Neuronal stem cell (in vitro differentiated cells): ENCODE measurements around the gene TMEM192.
A peak's percentile ranks its signal among the peaks of the same experiment; 100 is the strongest.

Experiments used
- DNase-seq: peaks from one replicate; pipeline ENCODE4 v3.0.0-alpha.2; 2013; ENCODE audit warnings: low spot score
- H2AFZ ChIP-seq: one replicate; pipeline ENCODE4 v1.6.1; 2013; ENCODE audit warnings: mild to moderate bottlenecking, low read length, inconsistent platforms
- H2AK5ac ChIP-seq: 2 replicates; pipeline ENCODE4 v1.6.1; 2013; ENCODE audit warnings: low read depth, mild to moderate bottlenecking, inconsistent platforms, low read length, moderate library complexity, mixed read lengths
- H2BK120ac ChIP-seq: 2 replicates; pipeline ENCODE4 v1.6.1; 2013; ENCODE audit warnings: low read depth, mild to moderate bottlenecking, inconsistent platforms, low read length, moderate library complexity, mixed read lengths
- H2BK12ac ChIP-seq: one replicate; pipeline ENCODE4 v1.6.1; 2013; ENCODE audit warnings: low read length, inconsistent platforms
- H2BK15ac ChIP-seq: 2 replicates; pipeline ENCODE4 v1.6.1; 2013; ENCODE audit warnings: mild to moderate bottlenecking, low read length, inconsistent platforms, mixed read lengths
- H2BK5ac ChIP-seq: one replicate; pipeline ENCODE4 v1.6.1; 2013; ENCODE audit warnings: inconsistent platforms, mild to moderate bottlenecking, low read length, moderate library complexity
- H3K14ac ChIP-seq: one replicate; pipeline ENCODE4 v1.6.1; 2013; ENCODE audit warnings: low read length, inconsistent platforms
- H3K18ac ChIP-seq: 2 replicates; pipeline ENCODE4 v1.6.1; 2013; ENCODE audit warnings: low read length, inconsistent platforms
- H3K23ac ChIP-seq: 2 replicates; pipeline ENCODE4 v1.6.1; 2013; ENCODE audit warnings: low read depth, mild to moderate bottlenecking, mixed read lengths, low read length, inconsistent platforms; ENCODE audit not compliant: poor library complexity
- H3K27ac ChIP-seq: replicated peaks from 3 replicates; pipeline ENCODE4 v1.5.1; 2013; ENCODE audit warnings: low read length, inconsistent platforms
- H3K27me3 ChIP-seq, 3 experiments: 2 replicates each; pipeline ENCODE4 v1.6.1; 2013; ENCODE audit warnings: low read length in 3 of 3, mild to moderate bottlenecking in 2 of 3, inconsistent platforms in 1 of 3, low read depth in 1 of 3, mixed read lengths in 1 of 3, moderate library complexity in 1 of 3; ENCODE audit not compliant: control insufficient read depth in 3 of 3, insufficient read depth in 3 of 3
- H3K36me3 ChIP-seq, 2 donors: replicated peaks in 1 of 2; 2 replicates each; pipeline ENCODE4 v1.6.1; 2013; ENCODE audit warnings: low read length in 2 of 2; ENCODE audit not compliant: control insufficient read depth in 2 of 2, insufficient read depth in 2 of 2
- H3K4ac ChIP-seq: 2 replicates; pipeline ENCODE4 v1.6.1; 2013; ENCODE audit warnings: inconsistent platforms, mild to moderate bottlenecking, low read length, moderate library complexity
- H3K4me1 ChIP-seq, 2 donors: 1 replicate in 1 of 2; 2 replicates in 1 of 2; pipeline ENCODE4 v1.6.1; 2013; ENCODE audit warnings: low read length in 2 of 2, low read depth in 1 of 2; ENCODE audit not compliant: control insufficient read depth in 2 of 2, insufficient read depth in 1 of 2
- H3K4me2 ChIP-seq: one replicate; pipeline ENCODE4 v1.6.1; 2013; ENCODE audit warnings: mild to moderate bottlenecking, low read length, inconsistent platforms; ENCODE audit not compliant: insufficient read depth, poor library complexity, severe bottlenecking
- H3K4me3 ChIP-seq, 2 donors: 2 replicates each; pipeline ENCODE4 v1.5.1; 2013; ENCODE audit warnings: low read length in 2 of 2, mild to moderate bottlenecking in 2 of 2, inconsistent platforms in 1 of 2, moderate library complexity in 1 of 2
- H3K79me1 ChIP-seq: one replicate; pipeline ENCODE4 v1.6.1; 2013; ENCODE audit warnings: low read depth, mild to moderate bottlenecking, inconsistent platforms, low read length, moderate library complexity
- H3K9ac ChIP-seq: one replicate; pipeline ENCODE4 v1.6.1; 2013; ENCODE audit warnings: mild to moderate bottlenecking, low read depth, low read length, inconsistent platforms; ENCODE audit not compliant: poor library complexity
- H3K9me3 ChIP-seq, 2 donors: replicated peaks in 1 of 2; 2 replicates each; pipeline versions ENCODE3 to v1.6.1; 2013; ENCODE audit warnings: low read length in 2 of 2, mild to moderate bottlenecking in 2 of 2, inconsistent platforms in 1 of 2, low read depth in 1 of 2, mixed read lengths in 1 of 2, moderate library complexity in 1 of 2; ENCODE audit not compliant: control insufficient read depth in 2 of 2, insufficient read depth in 1 of 2
- H4K8ac ChIP-seq: one replicate; pipeline ENCODE4 v1.6.1; 2013; ENCODE audit warnings: low read depth, mild to moderate bottlenecking, inconsistent platforms, low read length, moderate library complexity
- H4K91ac ChIP-seq: one replicate; pipeline ENCODE4 v1.6.1; 2013; ENCODE audit warnings: low read length, low read depth, mild to moderate bottlenecking, inconsistent platforms; ENCODE audit not compliant: poor library complexity
- WGBS, 2 donors: extraction: QIAGEN DNeasy Blood & Tissue Kit; methylation state at CpG; one replicate each; pipeline ENCODE4 v1.1.7; 2013; ENCODE audit warnings: missing lambda C conversion rate in 2 of 2, mixed read lengths in 1 of 2; ENCODE audit not compliant: insufficient read length in 2 of 2, insufficient replicate concordance in 1 of 2; ENCODE audit errors: extremely low coverage in 2 of 2; 5-methylcytosine and 5-hydroxymethylcytosine counted together

TMEM192 gene

GRCh38 chr4:165137205-165137604, 24.5 kb upstream of the TMEM192 start:
- Histone ChIP-seq H3K4me3 (no peak overlapping the region), H3K27ac (no peak overlapping the region), H3K4ac (no peak overlapping the region), H2AK5ac (no peak overlapping the region), H3K18ac (no peak overlapping the region), H2BK120ac (no peak overlapping the region), H3K9me3 (no peaks in the 10 kb centered on the region), H2AFZ (no peak overlapping the region), H3K14ac (no peak overlapping the region), H3K4me1 (no peaks in the 10 kb centered on the region), H2BK15ac (no peak overlapping the region), H3K23ac (no peak overlapping the region), H3K27me3 (no peaks in the 10 kb centered on the region), H3K36me3 (no peaks in the 10 kb centered on the region), H4K8ac (no peak overlapping the region), H2BK12ac (no peak overlapping the region), H4K91ac (no peak overlapping the region), H3K9ac (no peak overlapping the region), H2BK5ac (no peak overlapping the region), H3K79me1 (no peaks in the 10 kb centered on the region), H3K4me2 (no peak overlapping the region)
- DNase-seq, result no peak

GRCh38 chr4:165136529-165136928, 23.9 kb upstream of the TMEM192 start:
- no peaks in the 10 kb centered on the region for H3K79me1 ChIP-seq
- H3K18ac ChIP-seq, result no peak overlapping the region
- H2BK5ac ChIP-seq, result no peak overlapping the region
- no peak for DNase-seq
- H3K4me1 ChIP-seq, result no peaks in the 10 kb centered on the region
- no peak overlapping the region for H2AFZ ChIP-seq
- H3K27ac ChIP-seq, result no peak overlapping the region
- H4K91ac ChIP-seq, result no peak overlapping the region
- no peak overlapping the region for H3K9ac ChIP-seq
- no peaks in the 10 kb centered on the region for H3K36me3 ChIP-seq
- H2BK120ac ChIP-seq, result no peak overlapping the region
- no peak overlapping the region for H3K4me2 ChIP-seq
- no CpG with 5 or more reads among the region's 4 CpGs for WGBS, 2 donors
- H3K27me3 ChIP-seq, result no peaks in the 10 kb centered on the region
- H3K4ac ChIP-seq, result no peak overlapping the region
- no peaks in the 10 kb centered on the region for H3K9me3 ChIP-seq
- H2BK12ac ChIP-seq, result no peak overlapping the region
- no peak overlapping the region for H4K8ac ChIP-seq
- no peak overlapping the region for H3K23ac ChIP-seq
- H3K4me3 ChIP-seq, result no peak overlapping the region
- H2AK5ac ChIP-seq, result no peak overlapping the region
- no peak overlapping the region for H3K14ac ChIP-seq
- H2BK15ac ChIP-seq, result no peak overlapping the region

GRCh38 chr4:165133150-165133549, 20.5 kb upstream of the TMEM192 start:
- Histone ChIP-seq H3K4me1 (no peaks in the 10 kb centered on the region), H3K27me3 (peaks cover 0 to 8% (median 0%) of the 10 kb centered on the region in 3 experiments), H3K27ac (no peak overlapping the region), H3K9me3 (peaks cover 0 to 2% of the 10 kb centered on the region in 2 donors), H3K79me1 (no peaks in the 10 kb centered on the region), H3K18ac (no peak overlapping the region), H2AFZ (no peak overlapping the region), H2BK12ac (no peak overlapping the region), H2BK120ac (no peak overlapping the region), H4K91ac (no peak overlapping the region), H3K4me3 (no peak overlapping the region), H3K23ac (no peak overlapping the region), H3K4me2 (no peak overlapping the region), H2AK5ac (no peak overlapping the region), H3K9ac (no peak overlapping the region), H4K8ac (no peak overlapping the region), H2BK15ac (no peak overlapping the region), H3K14ac (no peak overlapping the region), H2BK5ac (no peak overlapping the region), H3K4ac (no peak overlapping the region), H3K36me3 (no peaks in the 10 kb centered on the region)
- DNase-seq, result no peak
- WGBS, 2 donors, result no CpG with 5 or more reads among the region's 2 CpGs

- WGBS, 2 donors, result no CpG with 5 or more reads among the region's 9 CpGs
- Histone ChIP-seq H3K14ac (no peak overlapping the region), H3K4me3 (no peak overlapping the region)
Measured at GRCh38 chr4:165131247-165131832, 18.7 kb upstream of the TMEM192 start.

More at GRCh38 chr4:165131247-165131832, 18.7 kb upstream of the TMEM192 start:
- Histone ChIP-seq H4K91ac (no peak overlapping the region), H3K18ac (peak overlapping the region; percentile 72), H3K9me3 (peaks cover 0 to 2% of the 10 kb centered on the region in 2 donors), H2BK120ac (no peak overlapping the region), H3K4me1 (no peaks in the 10 kb centered on the region), H2BK15ac (no peak overlapping the region), H2BK5ac (no peak overlapping the region), H3K4me2 (no peak overlapping the region), H3K36me3 (no peaks in the 10 kb centered on the region), H3K9ac (no peak overlapping the region), H3K27me3 (peaks cover 0 to 8% (median 0%) of the 10 kb centered on the region in 3 experiments), H2AK5ac (no peak overlapping the region), H2BK12ac (no peak overlapping the region), H2AFZ (peak overlapping the region; percentile 54), H3K79me1 (no peaks in the 10 kb centered on the region), H3K27ac (no peak overlapping the region), H3K23ac (no peak overlapping the region), H4K8ac (no peak overlapping the region), H3K4ac (no peak overlapping the region)
- peak; percentile 75 for DNase-seq
